ENCODE data around the gene ITGB5. TPM values are rescaled to one million over a fixed set of nuclear protein-coding genes. Genes with fewer than 3 reads are reported as not detected.
A peak's percentile ranks its signal among the peaks of the same experiment; 100 is the strongest.

Gene ITGB5
- polyA plus RNA-seq, 2 of the 4 experiments (the other 2 are of a cell fraction), result 201 to 260 TPM

DNA sequence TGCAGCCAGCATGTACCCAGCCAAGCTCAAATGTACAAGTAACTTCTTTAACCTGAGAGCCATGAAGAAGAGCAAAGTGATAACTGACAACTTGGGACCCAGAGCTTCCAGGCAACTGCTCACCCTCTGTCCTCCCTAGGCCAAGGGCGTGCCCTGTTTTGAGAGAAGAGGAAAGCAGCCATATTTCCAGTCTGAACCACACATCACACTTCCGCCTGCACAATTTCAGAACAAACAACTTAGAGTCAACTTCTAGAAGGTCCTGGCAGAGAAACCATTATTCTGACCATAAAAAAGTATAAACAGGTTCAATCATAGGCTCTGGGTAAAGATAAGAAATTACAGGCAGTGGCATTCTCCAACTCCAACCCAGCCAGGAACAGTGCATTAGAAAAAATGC lies 50.1 kb downstream of the ITGB5 start (continued):
- peak; percentile 75 for TF ChIP-seq ATOH8 (CRISPR knock-in tag; IDR thresholded peaks at IDR 0.05; ENCODE audit: low read depth)
- TF ChIP-seq PHF8 (IDR thresholded peaks at IDR 0.05; ENCODE audit: borderline replicate concordance, low read depth), result no peak
- TF ChIP-seq CTCF (IDR thresholded peaks at IDR 0.05), result no peak

GRCh38 chr3:124836448-124836847 lies 50.7 kb downstream of the ITGB5 start:
- H3K27ac ChIP-seq, result peak overlapping the region; percentile 93 to 94
- ATAC-seq (no peak), FAIRE-seq (no peak), DNase-seq (ENCODE audit: low read depth in 1 of 2, low spot score in 1 of 2) (no peak)
- no peak overlapping the region for H3K4me3 ChIP-seq
- H3K4me2 ChIP-seq, result peak overlapping the region; percentile 67
- ChIA-PET CTCF (interaction anchor here (1.2 to 3.1 kb wide), 5 partner anchors 9 to 75 kb away, joined by 3 to 12 read pairs (median 6); no protein-coding TSS in a partner anchor), POLR2A (interaction anchor here (1.3 to 1.7 kb wide), 3 partner anchors 23 to 49 kb away, joined by 4 to 18 read pairs (median 5); no protein-coding TSS in a partner anchor)
- 52% methylated on average over 1 of the region's 1 CpG for WGBS (ENCODE audit: missing lambda C conversion rate)
- peaks cover 90% of the 10 kb centered on the region for H3K4me1 ChIP-seq
- H3K9me3 ChIP-seq, result peaks cover 6% of the 10 kb centered on the region; the same call in 1 of the 3 replicates
- TF ChIP-seq HDAC2 (IDR thresholded peaks at IDR 0.05) (peak; percentile 65; the same call in 1 of the 2 replicates), RCOR1 (IDR thresholded peaks at IDR 0.05; ENCODE audit: low read depth, low read length) (no peak), POLR2A (IDR thresholded peaks at IDR 0.05; ENCODE audit: low read length) (no peak), EP300 (IDR thresholded peaks at IDR 0.05) (no peak), MAZ (IDR thresholded peaks at IDR 0.05; ENCODE audit: borderline replicate concordance, low read depth, low read length) (no peak), ATOH8 (CRISPR knock-in tag; IDR thresholded peaks at IDR 0.05; ENCODE audit: low read depth) (0 out of 2 replicates have a peak, but pooled peaks have one; percentile 60), PHF8 (IDR thresholded peaks at IDR 0.05; ENCODE audit: borderline replicate concordance, low read depth) (no peak), RAD21 (conservative IDR thresholded peaks at IDR 0.05 in 1 of 2, IDR thresholded peaks at IDR 0.05 in 1 of 2) (no peak), FOSL2 (IDR thresholded peaks at IDR 0.05) (no peak), FOSL2 (CRISPR knock-in tag; IDR thresholded peaks at IDR 0.05) (no peak), TP53 (CRISPR knock-in tag; IDR thresholded peaks at IDR 0.05) (no peak), KDM1A (IDR thresholded peaks at IDR 0.05; ENCODE audit: low read depth) (0 out of 2 replicates have a peak, but pooled peaks have one; percentile 43)
- TF ChIP-seq, protein P1, sequence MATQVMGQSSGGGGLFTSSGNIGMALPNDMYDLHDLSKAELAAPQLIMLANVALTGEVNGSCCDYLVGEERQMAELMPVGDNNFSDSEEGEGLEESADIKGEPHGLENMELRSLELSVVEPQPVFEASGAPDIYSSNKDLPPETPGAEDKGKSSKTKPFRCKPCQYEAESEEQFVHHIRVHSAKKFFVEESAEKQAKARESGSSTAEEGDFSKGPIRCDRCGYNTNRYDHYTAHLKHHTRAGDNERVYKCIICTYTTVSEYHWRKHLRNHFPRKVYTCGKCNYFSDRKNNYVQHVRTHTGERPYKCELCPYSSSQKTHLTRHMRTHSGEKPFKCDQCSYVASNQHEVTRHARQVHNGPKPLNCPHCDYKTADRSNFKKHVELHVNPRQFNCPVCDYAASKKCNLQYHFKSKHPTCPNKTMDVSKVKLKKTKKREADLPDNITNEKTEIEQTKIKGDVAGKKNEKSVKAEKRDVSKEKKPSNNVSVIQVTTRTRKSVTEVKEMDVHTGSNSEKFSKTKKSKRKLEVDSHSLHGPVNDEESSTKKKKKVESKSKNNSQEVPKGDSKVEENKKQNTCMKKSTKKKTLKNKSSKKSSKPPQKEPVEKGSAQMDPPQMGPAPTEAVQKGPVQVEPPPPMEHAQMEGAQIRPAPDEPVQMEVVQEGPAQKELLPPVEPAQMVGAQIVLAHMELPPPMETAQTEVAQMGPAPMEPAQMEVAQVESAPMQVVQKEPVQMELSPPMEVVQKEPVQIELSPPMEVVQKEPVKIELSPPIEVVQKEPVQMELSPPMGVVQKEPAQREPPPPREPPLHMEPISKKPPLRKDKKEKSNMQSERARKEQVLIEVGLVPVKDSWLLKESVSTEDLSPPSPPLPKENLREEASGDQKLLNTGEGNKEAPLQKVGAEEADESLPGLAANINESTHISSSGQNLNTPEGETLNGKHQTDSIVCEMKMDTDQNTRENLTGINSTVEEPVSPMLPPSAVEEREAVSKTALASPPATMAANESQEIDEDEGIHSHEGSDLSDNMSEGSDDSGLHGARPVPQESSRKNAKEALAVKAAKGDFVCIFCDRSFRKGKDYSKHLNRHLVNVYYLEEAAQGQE (IDR thresholded peaks at IDR 0.05), result no peak
